Neural crest cell (in vitro differentiated cells): ENCODE measurements around the gene SBF1. TPM values are rescaled to one million over a fixed set of nuclear protein-coding genes. Genes with fewer than 3 reads are reported as not detected.

ENCODE experiments used
- DNase-seq: peaks from one replicate; pipeline ENCODE4 v3.0.0; 2021; ENCODE audit warnings: low read depth, mixed read lengths, low spot score
- H3K27ac Mint-ChIP-seq: one replicate; pipeline ENCODE4 v1.8.0; 2021; ENCODE audit warnings: mild to moderate bottlenecking, mixed read lengths; ENCODE audit not compliant: unreplicated experiment
- H3K27me3 Mint-ChIP-seq: 2 replicates; pipeline ENCODE4 v1.8.0; 2021; ENCODE audit warnings: low read depth, mild to moderate bottlenecking, mixed read lengths
- H3K36me3 Mint-ChIP-seq: 2 replicates; pipeline ENCODE4 v1.8.0; 2021; ENCODE audit warnings: low read depth, mild to moderate bottlenecking, mixed read lengths
- H3K4me1 Mint-ChIP-seq: 2 replicates; pipeline ENCODE4 v1.8.0; 2021; ENCODE audit warnings: mixed read lengths
- H3K4me3 Mint-ChIP-seq: one replicate; pipeline ENCODE4 v1.8.0; 2021; ENCODE audit warnings: mild to moderate bottlenecking, mixed read lengths
- H3K9me3 Mint-ChIP-seq: 2 replicates; pipeline ENCODE4 v1.8.0; 2021; ENCODE audit warnings: mixed read lengths
- total RNA-seq: library from RNA; stranded (reverse); gene quantifications from 2 replicates; pipeline ENCODE4 v1.2.1, GENCODE V29; 2021
- TF ChIP-seq, protein P1 (sequence below): fragments of 200-600 bp; sonication (generic); conservative IDR thresholded peaks from 2 replicates; pipeline ENCODE4 v1.5.0; 2021; ENCODE audit warnings: antibody characterized with exemption, mild to moderate bottlenecking

Gene SBF1
- total RNA-seq, 1 donor from 2014 or later = 130 TPM

GRCh38 chr22:50470491-50470890 is 4.3 kb downstream of the SBF1 start:
- H3K4me3 Mint-ChIP-seq = peak overlapping the region; percentile 41
- DNase-seq = no peak
- no peaks in the 10 kb centered on the region for H3K9me3 Mint-ChIP-seq
- TF ChIP-seq, protein P1, sequence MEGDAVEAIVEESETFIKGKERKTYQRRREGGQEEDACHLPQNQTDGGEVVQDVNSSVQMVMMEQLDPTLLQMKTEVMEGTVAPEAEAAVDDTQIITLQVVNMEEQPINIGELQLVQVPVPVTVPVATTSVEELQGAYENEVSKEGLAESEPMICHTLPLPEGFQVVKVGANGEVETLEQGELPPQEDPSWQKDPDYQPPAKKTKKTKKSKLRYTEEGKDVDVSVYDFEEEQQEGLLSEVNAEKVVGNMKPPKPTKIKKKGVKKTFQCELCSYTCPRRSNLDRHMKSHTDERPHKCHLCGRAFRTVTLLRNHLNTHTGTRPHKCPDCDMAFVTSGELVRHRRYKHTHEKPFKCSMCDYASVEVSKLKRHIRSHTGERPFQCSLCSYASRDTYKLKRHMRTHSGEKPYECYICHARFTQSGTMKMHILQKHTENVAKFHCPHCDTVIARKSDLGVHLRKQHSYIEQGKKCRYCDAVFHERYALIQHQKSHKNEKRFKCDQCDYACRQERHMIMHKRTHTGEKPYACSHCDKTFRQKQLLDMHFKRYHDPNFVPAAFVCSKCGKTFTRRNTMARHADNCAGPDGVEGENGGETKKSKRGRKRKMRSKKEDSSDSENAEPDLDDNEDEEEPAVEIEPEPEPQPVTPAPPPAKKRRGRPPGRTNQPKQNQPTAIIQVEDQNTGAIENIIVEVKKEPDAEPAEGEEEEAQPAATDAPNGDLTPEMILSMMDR = no peak
- H3K4me1 Mint-ChIP-seq = peaks cover 22% of the 10 kb centered on the region
- no peak overlapping the region for H3K27ac Mint-ChIP-seq
- peaks cover 4% of the 10 kb centered on the region for H3K36me3 Mint-ChIP-seq
- peaks cover under 1% of the 10 kb centered on the region for H3K27me3 Mint-ChIP-seq

DNA sequence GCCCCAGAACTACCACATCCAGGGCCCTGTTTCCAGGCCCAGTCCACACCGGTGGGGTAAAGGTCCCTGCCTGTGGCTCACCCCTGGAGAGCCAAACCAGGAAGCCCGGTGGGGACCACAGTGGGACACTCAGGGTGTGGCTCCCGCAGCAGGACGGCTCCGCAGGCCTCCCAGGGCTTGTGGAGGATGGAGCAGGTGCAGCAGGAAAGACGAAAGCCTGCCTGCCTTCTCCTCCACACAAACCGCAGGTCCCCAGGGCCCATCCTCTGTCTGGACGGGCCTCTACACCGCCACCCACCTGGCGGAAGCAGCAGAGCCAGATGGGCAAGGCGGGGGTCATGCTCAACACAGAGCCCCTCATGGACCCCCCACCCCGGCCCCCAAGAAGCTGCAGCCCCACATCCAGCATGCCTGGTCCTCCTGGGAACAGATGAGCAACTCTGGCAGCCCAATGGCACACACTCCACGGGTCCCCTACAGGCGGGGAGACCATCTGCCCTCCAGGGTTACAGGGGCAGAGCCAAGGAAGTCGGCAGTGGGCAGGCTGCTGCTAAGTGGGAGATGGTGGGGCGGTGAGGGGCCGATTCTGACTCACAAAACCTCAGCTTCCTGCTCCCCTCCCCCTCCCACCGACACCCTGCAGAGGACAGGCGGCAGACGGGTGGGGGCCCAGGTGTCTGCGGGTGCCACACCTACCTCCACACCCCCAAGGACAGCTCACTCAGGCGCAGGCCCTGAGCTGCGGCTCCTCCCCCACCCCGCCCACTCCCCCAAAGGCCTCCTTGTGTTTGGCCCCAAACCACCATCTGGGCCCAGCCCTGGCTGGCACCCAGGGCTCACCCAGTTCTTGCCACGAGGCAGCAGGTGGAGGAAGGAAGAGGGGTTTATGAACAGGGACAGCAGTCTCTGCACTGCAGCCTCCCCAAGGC is 5.2 kb downstream of the SBF1 start:
- peaks cover 4% of the 10 kb centered on the region for H3K36me3 Mint-ChIP-seq
- DNase-seq = no peak
- no peak overlapping the region for H3K4me3 Mint-ChIP-seq
- no peaks in the 10 kb centered on the region for H3K9me3 Mint-ChIP-seq
- peaks cover 20% of the 10 kb centered on the region for H3K4me1 Mint-ChIP-seq
- H3K27me3 Mint-ChIP-seq = no peaks in the 10 kb centered on the region
- TF ChIP-seq, protein P1 = no peak
- no peak overlapping the region for H3K27ac Mint-ChIP-seq

GRCh38 chr22:50468626-50469025 is 6.2 kb downstream of the SBF1 start:
- no peak overlapping the region for H3K4me3 Mint-ChIP-seq
- peak overlapping the region; percentile 83 for H3K27ac Mint-ChIP-seq
- TF ChIP-seq, protein P1 = no peak
- H3K27me3 Mint-ChIP-seq = no peaks in the 10 kb centered on the region
- no peak for DNase-seq
- peaks cover 14% of the 10 kb centered on the region for H3K4me1 Mint-ChIP-seq
- peaks cover 4% of the 10 kb centered on the region for H3K36me3 Mint-ChIP-seq
- H3K9me3 Mint-ChIP-seq = no peaks in the 10 kb centered on the region

- Mint-ChIP-seq H3K27me3 (no peaks in the 10 kb centered on the region), H3K9me3 (no peaks in the 10 kb centered on the region), H3K36me3 (peaks cover 4% of the 10 kb centered on the region), H3K4me1 (peaks cover 7% of the 10 kb centered on the region), H3K4me3 (no peak overlapping the region), H3K27ac (no peak overlapping the region)
- TF ChIP-seq, protein P1 = no peak
- DNase-seq = no peak
Observed at GRCh38 chr22:50467773-50468440, 6.9 kb downstream of the SBF1 start.

DNA sequence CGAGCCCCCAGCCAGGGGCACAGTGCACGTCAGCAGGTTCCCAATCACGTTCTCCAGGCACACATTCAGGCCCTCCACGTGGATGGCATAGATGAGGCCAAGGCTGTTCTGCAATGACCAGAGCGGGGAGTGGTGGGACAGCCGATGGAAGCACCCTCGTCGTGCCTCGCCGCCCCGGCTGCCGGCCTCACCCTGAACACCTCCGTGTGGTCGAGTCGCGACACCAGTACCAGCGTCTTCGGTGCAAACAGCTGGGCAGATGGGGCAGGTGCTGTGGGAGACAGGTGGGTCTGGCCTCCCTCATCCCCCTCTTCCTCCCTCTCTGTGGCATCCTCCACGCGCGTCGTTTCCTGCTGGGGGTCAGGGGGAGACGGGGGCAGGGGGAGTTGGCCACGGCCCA is 7.5 kb downstream of the SBF1 start:
- Mint-ChIP-seq H3K4me1 (peaks cover 4% of the 10 kb centered on the region), H3K27ac (no peak overlapping the region), H3K4me3 (no peak overlapping the region), H3K36me3 (peaks cover 4% of the 10 kb centered on the region), H3K27me3 (no peaks in the 10 kb centered on the region), H3K9me3 (no peaks in the 10 kb centered on the region)
- DNase-seq = no peak
- TF ChIP-seq, protein P1 = no peak
